BLaER1 (cell line): ENCODE data around the gene ZNF839.

Experiments used
- H3K27ac ChIP-seq: shearing (Covaris generic); formaldehyde crosslinking; 2 replicates; pipeline ENCODE4 v1.8.1; 2022
- H3K27me3 ChIP-seq: shearing (Covaris generic); formaldehyde crosslinking; 2 replicates; pipeline ENCODE4 v1.8.1; 2022
- H3K36me3 ChIP-seq: shearing (Covaris generic); formaldehyde crosslinking; 2 replicates; pipeline ENCODE4 v1.8.1; 2022
- H3K4me1 ChIP-seq: shearing (Covaris generic); formaldehyde crosslinking; 2 replicates; pipeline ENCODE4 v1.8.1; 2022
- H3K4me2 ChIP-seq: shearing (Covaris generic); formaldehyde crosslinking; 2 replicates; pipeline ENCODE4 v1.8.1; 2022
- H3K4me3 ChIP-seq: shearing (Covaris generic); formaldehyde crosslinking; 2 replicates; pipeline ENCODE4 v1.8.1; 2022
- H3K9ac ChIP-seq: shearing (Covaris generic); formaldehyde crosslinking; 2 replicates; pipeline ENCODE4 v1.8.1; 2022
- H3K9me3 ChIP-seq: shearing (Covaris generic); formaldehyde crosslinking; 2 replicates; pipeline ENCODE4 v1.8.1; 2022
- H4K20me1 ChIP-seq: shearing (Covaris generic); formaldehyde crosslinking; 2 replicates; pipeline ENCODE4 v1.8.1; 2022
- Cebpa-rat ChIP-seq: shearing (Covaris generic); IDR thresholded peaks from 2 replicates; pipeline ENCODE4 v1.8.1; 2022

The ZNF839 gene

DNA sequence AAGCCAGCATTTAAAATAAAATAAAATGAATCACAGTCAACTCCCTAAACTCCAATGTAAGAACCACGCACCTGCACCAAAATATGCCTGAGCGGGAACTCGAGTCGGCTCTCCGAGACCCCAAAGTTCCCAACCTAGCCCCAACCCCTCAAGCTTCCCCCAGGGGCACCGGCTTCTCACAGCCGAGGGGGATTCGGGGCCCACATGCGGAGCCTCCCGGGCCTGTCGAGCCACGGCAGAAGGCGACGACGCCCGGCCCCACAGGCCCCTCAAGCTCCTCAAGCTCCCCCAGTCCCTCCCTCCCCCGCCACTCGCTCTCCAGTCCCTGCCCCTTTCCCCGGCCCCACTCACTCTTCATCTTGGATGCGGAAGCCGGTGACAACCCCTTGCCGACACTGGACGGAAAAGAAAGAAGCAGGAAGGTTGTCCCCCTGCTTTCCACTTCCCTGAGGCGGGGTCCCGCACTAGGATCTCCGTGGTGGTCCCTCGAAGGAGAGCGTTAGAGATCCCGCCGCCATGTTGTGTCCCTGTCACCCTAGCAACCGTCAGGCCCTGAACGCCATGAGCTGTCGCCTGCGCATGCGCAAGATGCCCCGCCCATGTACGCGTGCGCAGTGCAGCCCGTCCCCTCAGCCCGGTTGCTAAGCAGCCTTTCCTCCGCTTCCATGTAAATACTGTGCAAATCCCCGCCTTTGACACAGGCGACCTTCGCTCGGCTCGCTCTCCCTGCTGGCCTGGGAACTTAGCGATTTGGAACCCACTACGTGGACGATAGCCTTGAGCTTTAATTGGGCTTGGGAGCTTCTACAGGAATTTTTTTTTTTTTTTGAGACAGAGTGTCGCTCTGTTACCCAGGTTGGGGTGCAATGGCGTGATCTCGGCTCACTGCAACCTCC lies 14.7 kb upstream of the ZNF839 start, which contains the start of gene MOK:
MOK (minus strand) TSS at position 554 of the 896 bp plus-strand sequence; CDS start at position 358, 196 bp downstream.
- Histone ChIP-seq H3K4me3 (peak within 1 kb of the TSS; percentile 69), H3K27ac (no peak within 1 kb of the TSS), H3K4me2 (peak within 1 kb of the TSS; percentile 93), H3K9ac (peak within 1 kb of the TSS; percentile 65; the same call in 1 of the 2 replicates), H3K9me3 (no peaks in the 10 kb centered on the region), H4K20me1 (no peaks in the 10 kb centered on the region), H3K4me1 (peaks cover 12% of the 10 kb centered on the region; the same call in 1 of the 2 replicates), H3K27me3 (no peaks in the 10 kb centered on the region), H3K36me3 (no peaks in the 10 kb centered on the region)
- TF ChIP-seq Cebpa-rat: no peak

DNA sequence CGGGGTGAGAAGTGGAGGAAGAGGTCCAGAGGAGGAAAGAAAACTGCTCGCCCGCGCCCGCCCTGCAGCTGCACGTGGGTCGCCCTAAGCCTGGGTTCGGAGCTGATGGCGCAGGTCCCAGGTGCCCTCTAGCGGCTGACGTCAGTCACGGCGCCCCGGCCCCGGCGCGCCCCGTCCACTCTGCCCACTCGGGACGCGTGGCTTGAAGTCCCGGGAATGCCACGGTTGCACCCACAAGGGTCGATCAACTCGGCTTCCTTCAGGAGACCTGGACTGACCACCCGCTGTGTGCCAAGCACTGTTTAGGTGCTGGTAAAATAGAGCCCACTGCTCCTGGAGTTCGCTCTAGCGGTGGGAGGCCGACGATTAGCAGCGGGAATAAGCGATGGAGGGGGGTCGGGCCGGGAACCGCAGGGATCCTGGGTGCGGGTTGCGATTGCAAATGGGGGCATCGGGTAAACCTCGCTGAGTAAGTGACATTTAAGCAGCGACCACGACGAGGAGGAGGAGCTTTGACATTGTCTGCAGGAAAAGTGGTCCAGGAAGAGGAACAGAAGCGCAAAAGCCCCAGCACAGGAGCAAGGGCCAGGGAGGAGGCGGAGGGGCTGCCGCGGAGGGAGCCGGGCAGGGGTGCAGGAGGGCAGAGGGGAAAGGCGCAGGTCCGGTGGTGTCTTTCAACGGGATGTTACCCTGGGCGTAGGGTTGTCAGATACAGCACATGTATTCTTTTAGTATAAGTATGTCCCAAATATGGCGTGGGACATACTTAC lies 5.1 kb upstream of the ZNF839 start:
- Histone ChIP-seq H3K4me1 (peaks cover 46% of the 10 kb centered on the region), H3K9ac (peak overlapping the region; percentile 70; the same call in 1 of the 2 replicates), H3K9me3 (no peaks in the 10 kb centered on the region), H3K27me3 (no peaks in the 10 kb centered on the region), H3K27ac (no peak overlapping the region; the same call in 1 of the 2 replicates), H3K36me3 (no peaks in the 10 kb centered on the region), H4K20me1 (no peaks in the 10 kb centered on the region), H3K4me2 (peak overlapping the region; percentile 90), H3K4me3 (peak overlapping the region; percentile 72)
- no peak for TF ChIP-seq Cebpa-rat

DNA sequence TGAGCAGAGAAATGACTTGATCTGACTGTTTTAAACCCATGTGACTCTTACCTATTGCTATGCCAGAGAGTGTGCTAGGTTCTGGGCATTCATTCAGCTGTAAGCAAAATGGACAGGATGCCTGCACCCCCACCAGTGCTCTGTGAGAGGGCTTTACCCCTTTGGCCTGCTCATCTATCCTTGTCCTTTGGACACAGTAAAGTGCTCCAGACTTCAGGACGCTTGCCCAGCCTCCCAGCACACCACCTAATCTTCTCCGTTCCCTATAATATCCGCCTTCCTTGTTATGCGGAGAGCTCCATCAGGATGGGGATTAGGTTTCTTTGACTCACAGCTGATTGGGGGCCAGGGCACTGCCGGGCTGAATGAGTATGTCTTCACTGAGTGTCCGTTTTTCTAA lies 4.4 kb upstream of the ZNF839 start:
- Histone ChIP-seq H3K9me3 (no peaks in the 10 kb centered on the region), H3K4me1 (peaks cover 46% of the 10 kb centered on the region), H3K9ac (peak overlapping the region; percentile 70; the same call in 1 of the 2 replicates), H3K4me2 (peak overlapping the region; percentile 90), H3K36me3 (no peaks in the 10 kb centered on the region), H3K4me3 (peak overlapping the region; percentile 72), H3K27me3 (no peaks in the 10 kb centered on the region), H4K20me1 (no peaks in the 10 kb centered on the region), H3K27ac (no peak overlapping the region)
- TF ChIP-seq Cebpa-rat: no peak

DNA sequence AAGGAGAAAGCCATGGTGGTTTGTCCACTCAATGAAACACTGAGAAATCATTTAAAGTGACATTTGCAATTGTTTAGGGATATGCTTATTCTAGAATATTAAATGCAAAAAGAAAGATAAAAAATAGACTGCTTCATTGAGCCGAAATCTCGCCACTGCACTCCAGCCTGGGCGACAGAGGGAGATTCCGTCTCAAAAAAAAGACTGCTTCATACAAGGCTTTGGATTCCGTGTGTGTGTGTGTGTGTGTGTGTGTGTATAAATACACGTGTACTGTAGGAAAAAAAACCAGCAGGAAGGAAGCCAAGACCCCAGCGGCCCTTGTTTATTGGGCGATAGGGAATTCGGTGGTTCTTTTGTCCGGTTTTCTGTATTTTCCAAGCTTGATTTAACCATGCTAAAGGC lies 3.2 kb upstream of the ZNF839 start:
- Histone ChIP-seq H3K36me3 (no peaks in the 10 kb centered on the region), H3K4me2 (peak overlapping the region; percentile 80), H3K4me3 (peak overlapping the region; percentile 69), H3K27me3 (no peaks in the 10 kb centered on the region), H3K9ac (peak overlapping the region; percentile 70; the same call in 1 of the 2 replicates), H3K27ac (no peak overlapping the region), H3K4me1 (peaks cover 58% of the 10 kb centered on the region), H3K9me3 (no peaks in the 10 kb centered on the region), H4K20me1 (no peaks in the 10 kb centered on the region)
- TF ChIP-seq Cebpa-rat: no peak

DNA sequence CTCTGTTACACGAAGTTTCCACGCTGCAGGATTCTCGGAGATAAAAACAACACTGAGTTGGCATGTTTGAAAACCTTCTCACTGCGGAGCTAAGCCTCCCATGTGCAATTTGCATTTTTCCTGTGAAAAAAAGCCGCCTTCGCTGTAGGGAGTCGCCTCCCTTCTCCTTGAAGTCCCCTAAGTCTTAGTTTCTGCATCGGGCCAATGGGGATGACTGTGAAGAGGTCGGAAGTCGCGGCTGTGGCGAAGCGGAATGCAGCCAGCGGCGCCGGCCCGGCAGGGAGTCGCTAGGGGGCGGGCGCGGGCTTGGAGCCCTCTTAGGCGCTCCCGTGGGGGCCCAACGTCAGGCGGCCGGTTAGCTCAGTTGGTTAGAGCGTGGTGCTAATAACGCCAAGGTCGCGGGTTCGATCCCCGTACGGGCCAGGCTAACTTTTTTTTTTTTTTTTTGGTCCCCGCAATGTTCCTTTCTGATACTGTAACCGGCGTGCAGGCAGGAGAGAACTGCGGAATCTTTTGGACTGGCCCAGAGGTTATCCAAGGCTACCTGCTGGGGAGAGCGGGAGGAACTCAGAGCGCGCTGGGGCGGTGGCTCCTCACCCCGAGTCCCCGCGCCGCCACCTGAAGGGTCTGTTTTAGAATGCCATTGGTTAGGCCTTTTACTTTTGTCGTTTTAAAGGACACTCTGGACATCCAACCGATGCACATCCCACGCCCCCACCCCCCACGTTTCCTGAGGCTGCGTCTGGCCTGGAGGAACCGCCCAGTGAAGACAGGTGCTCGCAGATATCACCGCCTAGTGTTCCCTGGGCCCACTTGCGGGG lies 2.6 kb upstream of the ZNF839 start:
- Histone ChIP-seq H3K27me3 (no peaks in the 10 kb centered on the region), H3K36me3 (peaks cover 3% of the 10 kb centered on the region), H3K4me1 (peaks cover 59% of the 10 kb centered on the region), H4K20me1 (no peaks in the 10 kb centered on the region), H3K4me3 (peak overlapping the region; percentile 69), H3K27ac (peak overlapping the region; percentile 75), H3K4me2 (peak overlapping the region; percentile 80), H3K9me3 (no peaks in the 10 kb centered on the region), H3K9ac (peak overlapping the region; percentile 78)
- TF ChIP-seq Cebpa-rat: no peak

DNA sequence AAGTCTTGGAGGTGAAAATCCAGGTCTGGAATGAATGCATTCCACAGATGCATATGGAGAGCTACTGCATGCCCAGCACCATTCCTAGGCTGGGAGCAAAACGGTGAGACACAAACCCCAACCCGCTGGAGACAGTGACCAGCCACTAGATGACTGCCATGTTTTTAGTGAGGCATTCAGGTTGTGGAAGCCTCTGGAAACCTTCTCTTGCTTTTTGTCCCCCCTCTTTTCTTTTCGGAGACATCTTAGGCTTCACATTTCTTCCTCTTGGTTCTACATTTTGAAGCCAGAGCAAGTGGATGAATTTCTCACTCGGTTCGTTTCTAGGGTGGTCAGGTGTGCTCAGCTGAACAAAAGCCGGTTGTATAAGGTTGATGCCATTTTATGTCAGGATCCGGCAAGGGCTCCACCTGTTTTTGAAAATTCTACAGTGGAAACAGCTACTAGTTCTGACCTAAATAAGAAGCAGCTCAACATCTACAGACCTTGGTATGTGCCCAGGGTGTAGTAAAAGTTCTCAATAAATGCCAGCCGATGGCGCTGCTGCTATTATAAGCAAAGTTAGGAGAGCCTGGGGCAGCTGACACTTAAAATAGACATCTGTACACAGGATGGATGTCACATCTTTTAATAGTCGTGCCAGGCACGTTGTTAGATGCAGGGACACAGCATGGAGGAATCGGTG lies 1.8 kb upstream of the ZNF839 start:
- Histone ChIP-seq H3K4me1 (peaks cover 62% of the 10 kb centered on the region), H3K4me3 (peak overlapping the region; percentile 69), H3K9ac (peak overlapping the region; percentile 78), H3K27me3 (no peaks in the 10 kb centered on the region), H3K36me3 (peaks cover 10% of the 10 kb centered on the region), H3K4me2 (peak overlapping the region; percentile 80), H3K27ac (peak overlapping the region; percentile 75), H4K20me1 (no peaks in the 10 kb centered on the region), H3K9me3 (no peaks in the 10 kb centered on the region)
- no peak for TF ChIP-seq Cebpa-rat

DNA sequence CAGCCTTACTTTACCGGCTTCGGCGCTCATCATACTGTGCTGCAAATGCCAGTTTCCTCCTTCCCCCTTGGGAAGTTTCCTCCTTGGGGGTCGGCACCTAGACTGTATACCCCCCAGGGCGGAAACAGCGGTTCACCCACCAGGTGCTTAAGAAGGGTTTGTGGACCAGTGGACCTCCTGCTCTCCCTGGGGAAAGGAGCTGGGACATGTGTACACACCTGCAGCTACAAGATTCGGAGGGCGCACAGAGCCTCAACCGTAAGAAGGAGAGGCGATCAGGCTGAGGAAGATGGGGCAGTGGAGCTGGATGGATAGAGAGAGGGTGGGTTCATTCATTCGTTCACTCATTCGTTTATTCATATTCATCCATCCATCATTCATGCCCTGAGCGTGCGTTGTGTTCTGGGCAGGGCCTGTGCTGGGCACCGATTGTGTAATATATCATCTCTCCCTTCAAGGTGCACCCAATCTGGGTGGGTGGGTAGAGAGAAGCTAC lies 717 bp upstream of the ZNF839 start:
- Histone ChIP-seq H3K4me1 (peaks cover 67% of the 10 kb centered on the region), H3K27me3 (no peaks in the 10 kb centered on the region), H3K27ac (peak overlapping the region; percentile 95)

DNA sequence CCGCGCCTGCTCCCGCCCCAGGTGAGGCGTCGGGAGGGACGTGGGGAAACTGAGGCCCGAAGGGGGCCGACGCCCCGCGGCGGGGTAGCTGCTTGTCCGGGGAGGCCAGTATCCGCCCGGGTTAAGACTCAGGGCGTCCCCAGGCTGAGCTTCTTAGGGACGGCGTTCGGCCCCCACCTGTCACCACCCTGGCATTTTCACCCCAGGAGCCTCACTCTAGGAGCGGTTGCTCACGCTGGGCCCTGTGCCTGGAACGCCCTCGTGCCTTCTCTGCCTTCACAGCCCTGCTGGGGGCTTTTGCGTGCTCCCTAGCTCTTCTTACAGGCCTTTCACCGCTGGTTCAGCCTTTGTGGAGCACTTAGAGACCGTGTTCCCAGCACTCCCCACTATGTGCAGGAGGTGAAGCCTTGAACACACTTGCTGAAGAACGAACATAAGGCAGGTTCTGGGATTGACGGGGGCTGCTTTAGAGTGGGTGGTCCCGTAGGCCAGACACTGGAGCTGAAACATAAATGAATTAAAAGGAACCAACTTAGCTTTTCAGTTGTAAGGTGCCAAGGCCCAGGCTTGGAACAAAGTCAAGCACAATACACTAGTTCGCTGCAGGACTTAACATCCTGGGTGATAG lies 601 bp downstream of the ZNF839 start:
- Histone ChIP-seq H3K27ac (peak overlapping the region; percentile 95), H3K4me3 (peak overlapping the region; percentile 98)

More for the DNA sequence above, 717 bp upstream of the ZNF839 start:
- Histone ChIP-seq H3K9me3 (no peaks in the 10 kb centered on the region), H3K4me2 (peak overlapping the region; percentile 80), H3K4me3 (peak overlapping the region; percentile 98), H3K36me3 (peaks cover 10% of the 10 kb centered on the region), H3K9ac (peak overlapping the region; percentile 97), H4K20me1 (no peaks in the 10 kb centered on the region)
- peak; percentile 62; the same call in 1 of the 2 replicates for TF ChIP-seq Cebpa-rat

More for the DNA sequence above, 601 bp downstream of the ZNF839 start:
- Histone ChIP-seq H3K9me3 (no peaks in the 10 kb centered on the region), H4K20me1 (no peaks in the 10 kb centered on the region), H3K9ac (peak overlapping the region; percentile 97), H3K4me2 (peak overlapping the region; percentile 80), H3K27me3 (no peaks in the 10 kb centered on the region), H3K36me3 (peaks cover 16% of the 10 kb centered on the region), H3K4me1 (peaks cover 60% of the 10 kb centered on the region)
- no peak for TF ChIP-seq Cebpa-rat
